Tibial artery (tissue), 4 donors: ENCODE measurements around the gene NR4A1.
A peak's percentile ranks its signal among the peaks of the same experiment; 100 is the strongest.

Experiments
- DNase-seq, 2 donors: peaks; one replicate each; pipeline ENCODE4 v3.0.0-alpha.2; 2019
- H3K27ac ChIP-seq, 2 donors: fragments of 200-600 bp; sonication (generic) in 1 of 2; 1 replicate in 1 of 2; 2 replicates in 1 of 2; pipeline ENCODE4 v1.5.1; 2018 to 2019; ENCODE audit warnings: mild to moderate bottlenecking in 1 of 2
- H3K27me3 ChIP-seq, 2 donors: fragments of 200-600 bp; sonication (generic) in 1 of 2; one replicate each; pipeline versions ENCODE4 v1.5.1 to v1.6.0; 2016 to 2019
- H3K36me3 ChIP-seq, 3 donors: fragments of 200-600 bp; sonication (generic) in 2 of 3; one replicate each; pipeline ENCODE4 v1.5.1; 2016 to 2019; ENCODE audit warnings: mild to moderate bottlenecking in 2 of 3
- H3K4me1 ChIP-seq, 4 donors: fragments of 200-600 bp; sonication (generic) in 2 of 4; 1 replicate in 3 of 4; 2 replicates in 1 of 4; pipeline ENCODE4 v1.5.1; 2016 to 2019
- H3K4me3 ChIP-seq, 2 donors: fragments of 200-600 bp; sonication (generic) in 1 of 2; 1 replicate in 1 of 2; 2 replicates in 1 of 2; pipeline ENCODE4 v1.5.1; 2018 to 2019; ENCODE audit warnings: mild to moderate bottlenecking in 2 of 2
- H3K9me3 ChIP-seq, 3 donors: fragments of 200-600 bp; sonication (generic) in 1 of 3; one replicate each; pipeline ENCODE4 v1.5.1; 2016 to 2019
- intact Hi-C: fragments of 100-400 bp; cut with DNase I; formaldehyde crosslinking; loops from one replicate; pipeline ENCODE4 v1.15.0; 2023; ENCODE audit warnings: low total_unique reads
- TF ChIP-seq, protein P1 (sequence below), 2 experiments: fragments of 200-600 bp in 1 of 2; fragments of 450-650 bp in 1 of 2; IDR thresholded peaks; one replicate each; pipeline ENCODE4 v1.5.1; 2017 to 2019; ENCODE audit warnings: antibody characterized with exemption in 2 of 2, mild to moderate bottlenecking in 1 of 2, moderate library complexity in 1 of 2

The NR4A1 gene

DNA sequence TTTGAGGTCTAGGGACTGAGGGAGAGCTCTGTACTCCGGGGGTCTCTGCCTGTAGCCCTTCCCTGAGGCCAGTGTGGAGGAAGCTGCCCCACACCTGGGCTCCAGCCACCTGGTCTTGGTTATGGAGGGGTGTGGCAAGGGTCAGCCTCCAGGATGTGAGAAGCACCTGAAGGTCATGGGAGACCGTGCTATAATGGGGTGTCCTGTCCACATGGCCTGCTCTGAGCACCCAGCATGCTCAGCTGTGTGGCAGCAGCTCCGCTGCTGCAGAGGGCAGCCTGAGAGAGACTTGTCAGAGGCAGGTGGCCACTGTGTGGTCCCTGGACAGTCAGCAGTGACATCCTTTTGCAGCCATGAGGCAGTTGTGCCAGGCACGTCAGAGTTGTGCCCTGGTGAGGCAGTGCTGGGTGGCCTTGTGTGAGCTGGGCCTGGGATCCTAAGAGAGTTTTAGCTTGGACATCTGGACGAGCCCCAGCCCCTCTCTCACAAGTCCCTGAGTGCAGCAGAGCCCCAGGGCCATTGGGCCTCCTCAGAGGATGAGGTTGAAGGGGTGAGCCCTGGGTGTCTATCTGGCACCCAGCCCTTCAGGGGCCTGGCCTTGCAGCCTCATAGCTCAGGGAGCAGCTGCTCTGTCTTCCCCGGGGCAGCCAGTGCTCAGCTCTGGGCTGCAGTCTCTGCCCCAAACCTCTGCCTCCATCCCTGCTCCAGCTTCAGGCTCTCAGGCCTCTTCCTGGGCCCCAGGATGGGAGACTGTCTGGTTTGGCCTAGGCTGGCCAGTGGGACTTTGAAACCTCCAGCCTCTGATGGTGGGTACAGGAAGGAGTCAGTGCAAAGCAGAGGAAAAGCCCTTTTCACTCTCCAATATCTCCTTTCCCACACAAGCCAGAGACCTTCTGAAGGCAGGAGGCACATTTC, 11.2 kb downstream of the NR4A1 start:
- H3K4me3 ChIP-seq, result no peak overlapping the region
- no peaks in the 10 kb centered on the region for H3K27me3 ChIP-seq
- no peak for DNase-seq
- TF ChIP-seq, protein P1, sequence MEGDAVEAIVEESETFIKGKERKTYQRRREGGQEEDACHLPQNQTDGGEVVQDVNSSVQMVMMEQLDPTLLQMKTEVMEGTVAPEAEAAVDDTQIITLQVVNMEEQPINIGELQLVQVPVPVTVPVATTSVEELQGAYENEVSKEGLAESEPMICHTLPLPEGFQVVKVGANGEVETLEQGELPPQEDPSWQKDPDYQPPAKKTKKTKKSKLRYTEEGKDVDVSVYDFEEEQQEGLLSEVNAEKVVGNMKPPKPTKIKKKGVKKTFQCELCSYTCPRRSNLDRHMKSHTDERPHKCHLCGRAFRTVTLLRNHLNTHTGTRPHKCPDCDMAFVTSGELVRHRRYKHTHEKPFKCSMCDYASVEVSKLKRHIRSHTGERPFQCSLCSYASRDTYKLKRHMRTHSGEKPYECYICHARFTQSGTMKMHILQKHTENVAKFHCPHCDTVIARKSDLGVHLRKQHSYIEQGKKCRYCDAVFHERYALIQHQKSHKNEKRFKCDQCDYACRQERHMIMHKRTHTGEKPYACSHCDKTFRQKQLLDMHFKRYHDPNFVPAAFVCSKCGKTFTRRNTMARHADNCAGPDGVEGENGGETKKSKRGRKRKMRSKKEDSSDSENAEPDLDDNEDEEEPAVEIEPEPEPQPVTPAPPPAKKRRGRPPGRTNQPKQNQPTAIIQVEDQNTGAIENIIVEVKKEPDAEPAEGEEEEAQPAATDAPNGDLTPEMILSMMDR (IDR thresholded peaks at IDR 0.05), result no peak
- H3K36me3 ChIP-seq, result peaks cover 22 to 26% (median 25%) of the 10 kb centered on the region in 3 donors
- no peaks in the 10 kb centered on the region for H3K9me3 ChIP-seq
- intact Hi-C loops, result no loop called here
- peak overlapping the region; percentile 8 to 59 for H3K27ac ChIP-seq
- no peaks in the 10 kb centered on the region for H3K4me1 ChIP-seq

DNA sequence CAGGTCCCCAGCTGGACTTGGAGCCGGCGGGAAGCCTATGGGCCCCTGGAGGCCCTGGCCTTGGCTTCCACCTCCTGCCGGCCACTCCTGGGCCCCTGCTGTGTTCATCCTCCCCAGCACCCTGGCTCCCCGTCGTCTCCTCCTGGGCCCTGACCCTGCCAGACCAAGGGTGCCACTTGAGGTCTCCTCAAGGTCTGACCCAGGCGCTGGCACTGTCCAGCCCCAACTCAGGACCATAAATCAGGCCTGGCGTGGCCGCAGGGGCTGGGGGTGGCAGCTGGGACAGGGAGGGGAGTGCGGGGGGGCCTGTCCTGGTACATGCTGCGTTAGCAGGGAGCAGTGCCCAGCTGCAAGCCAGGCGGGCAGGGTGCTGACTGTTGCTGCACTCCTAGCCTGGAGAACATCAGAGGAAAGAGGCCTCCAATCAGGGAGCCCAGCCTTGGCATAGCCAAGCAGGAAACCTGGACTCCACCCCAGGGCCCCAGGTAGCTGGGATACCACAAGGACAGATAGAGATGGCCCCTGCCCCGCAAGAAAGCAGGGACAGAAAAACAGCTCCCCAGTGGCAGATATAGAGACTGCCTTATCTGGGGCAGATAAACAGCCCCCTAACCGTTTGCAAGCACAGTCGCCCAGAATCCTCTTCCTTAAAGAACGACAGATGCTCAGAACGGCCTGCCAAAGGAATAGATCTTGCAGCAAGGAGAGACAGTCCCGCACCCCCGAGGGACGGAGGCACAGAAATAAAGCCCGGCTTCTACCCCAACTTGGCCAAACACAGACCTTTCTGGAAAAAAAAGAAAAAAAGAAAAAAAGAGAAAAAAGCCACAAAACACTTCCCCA, 12.1 kb downstream of the NR4A1 start:
- Histone ChIP-seq H3K27ac (peak overlapping the region; percentile 24 to 59), H3K4me3 (no peak overlapping the region), H3K27me3 (no peaks in the 10 kb centered on the region), H3K4me1 (no peaks in the 10 kb centered on the region), H3K36me3 (peaks cover 13 to 17% (median 17%) of the 10 kb centered on the region in 3 donors), H3K9me3 (no peaks in the 10 kb centered on the region)
- DNase-seq, result no peak
- intact Hi-C loops, result no loop called here
- TF ChIP-seq, protein P1 (IDR thresholded peaks at IDR 0.05), result no peak

DNA sequence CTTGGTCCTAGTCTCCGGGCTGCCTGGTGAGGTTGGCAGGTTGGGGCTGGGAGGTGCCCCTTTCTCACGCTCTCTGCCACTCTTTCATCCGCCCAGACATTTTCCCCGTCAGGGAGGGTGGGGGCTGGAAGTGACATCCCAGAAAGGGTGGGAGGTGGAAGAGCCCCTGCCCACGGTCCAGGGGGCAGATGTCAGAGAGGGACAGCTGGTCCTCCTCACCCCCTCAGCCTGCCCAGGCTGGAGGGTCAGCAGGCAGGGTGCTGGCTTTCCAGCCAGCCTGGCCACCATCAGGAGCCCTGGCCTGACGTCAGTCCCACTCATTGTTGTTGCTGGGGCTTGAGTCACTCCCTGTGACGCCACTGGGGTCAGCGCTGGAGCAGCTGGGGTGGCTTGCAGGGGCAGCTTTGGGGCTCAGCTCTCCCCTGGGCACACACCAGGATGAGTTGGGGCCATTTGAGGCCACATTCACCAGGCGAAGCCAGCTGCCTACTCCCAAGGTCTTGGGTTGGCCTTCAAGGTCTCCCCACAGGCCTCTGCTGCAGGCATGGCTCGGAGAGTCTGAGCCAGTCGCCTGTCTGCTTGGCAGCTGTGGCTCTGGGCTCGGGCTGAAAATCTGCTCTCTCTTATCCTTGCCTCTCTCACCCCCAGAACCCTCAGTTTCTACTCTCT, 12.9 kb downstream of the NR4A1 start:
- H3K36me3 ChIP-seq, result peaks cover 5 to 9% (median 8%) of the 10 kb centered on the region in 3 donors
- DNase-seq, result no peak

DNA sequence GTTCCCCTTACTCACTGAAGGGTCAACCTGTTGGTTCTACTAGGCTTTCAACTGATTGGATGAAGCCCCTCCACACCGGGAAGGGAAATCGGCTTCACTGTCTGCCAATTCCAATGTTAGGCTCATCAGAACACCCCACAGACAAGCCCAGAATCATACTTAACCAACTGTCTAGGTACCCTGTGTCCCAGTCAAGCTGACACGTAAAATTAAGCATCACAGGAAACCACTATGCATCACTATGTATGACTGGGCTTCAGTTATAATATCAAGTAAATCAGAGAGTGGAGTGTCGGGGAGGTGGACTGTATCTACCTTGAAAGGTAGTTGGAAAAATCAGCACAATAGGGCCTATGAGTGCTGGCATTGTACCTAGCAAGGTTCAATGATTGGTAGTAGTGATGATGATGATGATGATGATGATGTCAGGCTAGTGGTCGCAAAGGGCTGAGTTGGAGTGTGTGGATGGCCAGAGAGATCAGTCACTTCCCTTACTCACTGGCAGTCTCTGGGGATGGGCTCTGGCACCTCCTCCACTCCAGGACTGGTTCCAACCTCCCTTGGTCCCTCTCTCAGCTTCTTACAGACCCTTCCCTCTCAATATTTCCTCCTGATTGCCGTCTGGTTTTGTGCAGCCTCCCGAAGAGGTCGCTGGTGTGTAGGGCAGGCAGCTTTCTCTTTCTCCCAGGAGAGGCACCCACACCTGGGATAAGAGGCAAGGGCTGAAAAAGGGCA, 15.3 kb downstream of the NR4A1 start:
- Histone ChIP-seq H3K4me3 (no peak overlapping the region), H3K27me3 (no peaks in the 10 kb centered on the region), H3K36me3 (no peaks in the 10 kb centered on the region), H3K27ac (no peak overlapping the region), H3K4me1 (peaks cover 0 to 18% (median 12%) of the 10 kb centered on the region in 4 donors), H3K9me3 (no peaks in the 10 kb centered on the region)
- no peak for DNase-seq
- TF ChIP-seq, protein P1 (IDR thresholded peaks at IDR 0.05), result no peak
- intact Hi-C loops, result no loop called here

More for the DNA sequence above, 12.9 kb downstream of the NR4A1 start:
- intact Hi-C loops, result no loop called here
- H3K4me3 ChIP-seq, result no peak overlapping the region
- H3K4me1 ChIP-seq, result peaks cover 0 to 2% (median 0%) of the 10 kb centered on the region in 4 donors
- no peaks in the 10 kb centered on the region for H3K27me3 ChIP-seq
- H3K9me3 ChIP-seq, result no peaks in the 10 kb centered on the region
- TF ChIP-seq, protein P1 (IDR thresholded peaks at IDR 0.05), result no peak
- peak overlapping the region; percentile 24 to 59 for H3K27ac ChIP-seq

DNA sequence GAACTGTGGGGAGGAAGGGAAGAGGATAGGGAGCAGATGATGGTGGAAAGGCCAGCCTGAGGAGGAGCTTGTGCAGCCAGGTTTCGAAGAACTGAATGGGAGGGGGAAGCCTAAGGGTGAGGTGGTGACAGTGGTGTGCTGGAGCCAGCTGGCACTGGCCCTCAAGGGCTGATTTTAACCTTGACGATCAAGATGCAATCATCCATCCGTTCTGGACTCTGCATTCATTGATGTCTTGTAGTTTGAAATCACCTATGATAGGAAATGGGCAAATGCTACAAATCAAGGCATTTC, 15.8 kb downstream of the NR4A1 start:
- intact Hi-C loops, result no loop called here
- TF ChIP-seq, protein P1 (IDR thresholded peaks at IDR 0.05), result no peak
- Histone ChIP-seq H3K9me3 (no peaks in the 10 kb centered on the region), H3K36me3 (no peaks in the 10 kb centered on the region), H3K4me1 (peaks cover 0 to 23% (median 16%) of the 10 kb centered on the region in 4 donors), H3K4me3 (no peak overlapping the region), H3K27me3 (no peaks in the 10 kb centered on the region), H3K27ac (no peak overlapping the region)
- DNase-seq, result no peak
